Measurements from ENCODE around the gene UBE2G1. TPM values are rescaled to one million over a fixed set of nuclear protein-coding genes. Genes with fewer than 3 reads are reported as not detected.

Gene UBE2G1
- total and polyA plus RNA-seq, 2 of the 13 experiments (the other 11 are each of a cell fraction or from before 2014, with no cell fraction given): 27.9 to 42.6 TPM

DNA sequence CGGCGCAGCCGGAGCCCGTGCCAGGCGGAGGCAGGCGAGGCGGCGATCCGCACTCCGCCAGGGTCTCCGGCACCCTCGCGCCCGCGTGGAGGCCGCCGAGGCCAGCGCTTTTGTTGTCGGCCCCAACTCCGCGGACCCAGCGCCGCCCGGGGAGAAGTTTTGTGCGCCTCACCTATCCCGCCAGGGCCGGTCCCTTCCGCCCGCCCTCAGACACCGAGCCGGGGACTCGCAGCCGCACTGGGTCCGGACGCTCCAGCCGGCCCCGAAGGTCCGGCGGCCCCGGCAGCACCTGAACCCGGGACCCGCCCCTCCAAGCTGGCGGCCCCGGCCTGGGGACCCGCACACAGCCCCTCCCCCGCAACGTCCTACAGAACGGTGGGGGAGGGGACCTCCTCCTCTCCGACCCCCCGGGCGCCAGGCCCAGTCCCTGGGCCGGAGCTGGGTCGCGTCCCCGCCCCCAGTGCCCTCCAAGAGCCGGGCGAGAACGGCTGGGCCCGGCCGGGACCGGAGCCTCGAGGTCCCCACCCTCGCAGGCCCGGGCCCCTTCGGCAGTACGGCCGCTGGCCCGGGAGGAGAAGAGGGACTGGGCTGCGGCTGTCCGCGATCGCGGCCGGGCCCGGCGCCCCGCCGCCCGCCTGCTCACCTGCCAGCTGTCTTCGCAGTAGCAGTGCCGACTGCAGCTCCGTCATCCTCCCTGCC is 698 bp downstream of the UBE2G1 start:
- Histone ChIP-seq H2AFZ (ENCODE audit: low read length) (no peak overlapping the region), H3K4me2 (ENCODE audit: low read depth, low read length) (peak overlapping the region; percentile 97), H3K9me3 (ENCODE audit: low read length) (no peaks in the 10 kb centered on the region), H3K27ac (ENCODE audit: extremely low read length, insufficient read depth, low read length) (peak overlapping the region; percentile 95), H3K9ac (ENCODE audit: insufficient read depth, low read depth, low read length) (peak overlapping the region; percentile 97), H4K20me1 (ENCODE audit: insufficient read depth, low read length) (no peaks in the 10 kb centered on the region; the same call in none of the 2 replicates), H3K4me1 (ENCODE audit: insufficient read depth, low read length) (peaks cover 60% of the 10 kb centered on the region), H3K4me3 (replicated peaks in 1 of 3; ENCODE audit: insufficient read depth in 1 of 3, low read depth in 2 of 3, low read length in 3 of 3) (peak overlapping the region; percentile 94 to 97 (median 97)), H3K36me3 (replicated peaks in 1 of 2; ENCODE audit: control insufficient read depth in 1 of 2, insufficient read depth in 2 of 2, low read length in 2 of 2) (peaks cover 1 to 5% of the 10 kb centered on the region in 2 experiments; a peak in 3 of 5 replicates), H3K27me3 (ENCODE audit: control insufficient read depth in 1 of 2, insufficient read depth in 2 of 2, low read length in 2 of 2) (no peaks in the 10 kb centered on the region; a peak in 1 of 5 replicates), H3K79me2 (ENCODE audit: insufficient read depth, low read length) (peaks cover 44% of the 10 kb centered on the region)
- WGBS (ENCODE audit: low lambda C conversion rate): no CpG with 5 or more reads among the region's 82 CpGs
- BruUV-seq (replicated peaks): TSS peak; percentile 85
- ChIA-PET POLR2A (no interaction called here), CTCF (ENCODE audit: low intra/inter-chr PET ratio, low total read pairs) (interaction anchor here (2.1 kb wide), 1 partner anchor 150 kb away, joined by 11 read pairs; no protein-coding TSS in a partner anchor)
- no peak for DNase-seq (ENCODE audit: low spot score)
- ATAC-seq: peak; percentile 32
- intact Hi-C loops (cut with micrococcal nuclease; ENCODE audit: unreplicated experiment) (loop anchor here (2.0 to 5.0 kb wide), 3 partner anchors 53 to 223 kb away; partner anchors contain the start of genes CYB5D2 and ZZEF1), in situ Hi-C loops (cut with HindIII; ENCODE audit: extremely low pct_ligation_motif_present, low pct_unique_long_range_greater_than_20kb) (no loop called here)
- FAIRE-seq: no peak
- no peak for TF ChIP-seq NR3C1 (CRISPR knock-in tag; IDR thresholded peaks at IDR 0.05)
- no peak; the same call in 1 of the 2 replicates for TF ChIP-seq SAFB2 (CRISPR knock-in tag; IDR thresholded peaks at IDR 0.05; ENCODE audit: borderline replicate concordance, low read depth)
- no peak for TF ChIP-seq ZBTB7B (CRISPR knock-in tag; IDR thresholded peaks at IDR 0.05)
- TF ChIP-seq MXI1 (IDR thresholded peaks at IDR 0.05; ENCODE audit: borderline replicate concordance, low read depth, low read length): 0 out of 3 replicates have a peak, but pooled peaks have one; percentile 0
- no peak for TF ChIP-seq FLYWCH1 (CRISPR knock-in tag; IDR thresholded peaks at IDR 0.05)
- TF ChIP-seq ZNF547 (CRISPR knock-in tag; IDR thresholded peaks at IDR 0.05): no peak
- TF ChIP-seq YEATS4 (CRISPR knock-in tag; IDR thresholded peaks at IDR 0.05; ENCODE audit: borderline replicate concordance): peak; percentile 46
- TF ChIP-seq, protein P1, sequence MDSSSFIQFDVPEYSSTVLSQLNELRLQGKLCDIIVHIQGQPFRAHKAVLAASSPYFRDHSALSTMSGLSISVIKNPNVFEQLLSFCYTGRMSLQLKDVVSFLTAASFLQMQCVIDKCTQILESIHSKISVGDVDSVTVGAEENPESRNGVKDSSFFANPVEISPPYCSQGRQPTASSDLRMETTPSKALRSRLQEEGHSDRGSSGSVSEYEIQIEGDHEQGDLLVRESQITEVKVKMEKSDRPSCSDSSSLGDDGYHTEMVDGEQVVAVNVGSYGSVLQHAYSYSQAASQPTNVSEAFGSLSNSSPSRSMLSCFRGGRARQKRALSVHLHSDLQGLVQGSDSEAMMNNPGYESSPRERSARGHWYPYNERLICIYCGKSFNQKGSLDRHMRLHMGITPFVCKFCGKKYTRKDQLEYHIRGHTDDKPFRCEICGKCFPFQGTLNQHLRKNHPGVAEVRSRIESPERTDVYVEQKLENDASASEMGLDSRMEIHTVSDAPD (CRISPR knock-in tag; IDR thresholded peaks at IDR 0.05): 0 out of 2 replicates have a peak, but pooled peaks have one; percentile 47
- TF ChIP-seq ZNF383 (CRISPR knock-in tag; IDR thresholded peaks at IDR 0.05; ENCODE audit: borderline replicate concordance): 0 out of 2 replicates have a peak, but pooled peaks have one; percentile 46
- no peak for TF ChIP-seq ATRX (CRISPR knock-in tag; IDR thresholded peaks at IDR 0.05; ENCODE audit: borderline replicate concordance)
- TF ChIP-seq TGIF2 (CRISPR knock-in tag; IDR thresholded peaks at IDR 0.05): no peak
- TF ChIP-seq ZNF121 (CRISPR knock-in tag; IDR thresholded peaks at IDR 0.05): peak; percentile 4; the same call in 1 of the 2 replicates
- TF ChIP-seq SNAI1 (CRISPR knock-in tag; IDR thresholded peaks at IDR 0.05; ENCODE audit: borderline replicate concordance): no peak
- no peak for TF ChIP-seq ZMYM2 (CRISPR knock-in tag; IDR thresholded peaks at IDR 0.05)
- TF ChIP-seq ZMYM4 (CRISPR knock-in tag; IDR thresholded peaks at IDR 0.05): no peak
- TF ChIP-seq KMT2B (CRISPR knock-in tag; IDR thresholded peaks at IDR 0.05): no peak
- TF ChIP-seq, protein P2, sequence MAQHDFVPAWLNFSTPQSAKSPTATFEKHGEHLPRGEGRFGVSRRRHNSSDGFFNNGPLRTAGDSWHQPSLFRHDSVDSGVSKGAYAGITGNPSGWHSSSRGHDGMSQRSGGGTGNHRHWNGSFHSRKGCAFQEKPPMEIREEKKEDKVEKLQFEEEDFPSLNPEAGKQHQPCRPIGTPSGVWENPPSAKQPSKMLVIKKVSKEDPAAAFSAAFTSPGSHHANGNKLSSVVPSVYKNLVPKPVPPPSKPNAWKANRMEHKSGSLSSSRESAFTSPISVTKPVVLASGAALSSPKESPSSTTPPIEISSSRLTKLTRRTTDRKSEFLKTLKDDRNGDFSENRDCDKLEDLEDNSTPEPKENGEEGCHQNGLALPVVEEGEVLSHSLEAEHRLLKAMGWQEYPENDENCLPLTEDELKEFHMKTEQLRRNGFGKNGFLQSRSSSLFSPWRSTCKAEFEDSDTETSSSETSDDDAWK (CRISPR knock-in tag; IDR thresholded peaks at IDR 0.05): no peak
- TF ChIP-seq, protein P3, sequence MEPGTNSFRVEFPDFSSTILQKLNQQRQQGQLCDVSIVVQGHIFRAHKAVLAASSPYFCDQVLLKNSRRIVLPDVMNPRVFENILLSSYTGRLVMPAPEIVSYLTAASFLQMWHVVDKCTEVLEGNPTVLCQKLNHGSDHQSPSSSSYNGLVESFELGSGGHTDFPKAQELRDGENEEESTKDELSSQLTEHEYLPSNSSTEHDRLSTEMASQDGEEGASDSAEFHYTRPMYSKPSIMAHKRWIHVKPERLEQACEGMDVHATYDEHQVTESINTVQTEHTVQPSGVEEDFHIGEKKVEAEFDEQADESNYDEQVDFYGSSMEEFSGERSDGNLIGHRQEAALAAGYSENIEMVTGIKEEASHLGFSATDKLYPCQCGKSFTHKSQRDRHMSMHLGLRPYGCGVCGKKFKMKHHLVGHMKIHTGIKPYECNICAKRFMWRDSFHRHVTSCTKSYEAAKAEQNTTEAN (CRISPR knock-in tag; conservative IDR thresholded peaks at IDR 0.05): no peak
- TF ChIP-seq, protein P4, sequence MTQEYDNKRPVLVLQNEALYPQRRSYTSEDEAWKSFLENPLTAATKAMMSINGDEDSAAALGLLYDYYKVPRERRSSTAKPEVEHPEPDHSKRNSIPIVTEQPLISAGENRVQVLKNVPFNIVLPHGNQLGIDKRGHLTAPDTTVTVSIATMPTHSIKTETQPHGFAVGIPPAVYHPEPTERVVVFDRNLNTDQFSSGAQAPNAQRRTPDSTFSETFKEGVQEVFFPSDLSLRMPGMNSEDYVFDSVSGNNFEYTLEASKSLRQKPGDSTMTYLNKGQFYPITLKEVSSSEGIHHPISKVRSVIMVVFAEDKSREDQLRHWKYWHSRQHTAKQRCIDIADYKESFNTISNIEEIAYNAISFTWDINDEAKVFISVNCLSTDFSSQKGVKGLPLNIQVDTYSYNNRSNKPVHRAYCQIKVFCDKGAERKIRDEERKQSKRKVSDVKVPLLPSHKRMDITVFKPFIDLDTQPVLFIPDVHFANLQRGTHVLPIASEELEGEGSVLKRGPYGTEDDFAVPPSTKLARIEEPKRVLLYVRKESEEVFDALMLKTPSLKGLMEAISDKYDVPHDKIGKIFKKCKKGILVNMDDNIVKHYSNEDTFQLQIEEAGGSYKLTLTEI (CRISPR knock-in tag; conservative IDR thresholded peaks at IDR 0.05): no peak

Data from HepG2 (cell line).